Measurements from ENCODE around the gene DDX28.
"Not testable (repeated sequence)": the region's sequence is repeated elsewhere in the genome, so short reads cannot be mapped to it uniquely, and the experiment has no call there.

The DDX28 gene

GRCh38 chr16:68037841-68038597, 15.0 kb upstream of the DDX28 start:
- DNase-seq, result no peak

GRCh38 chr16:68035227-68035626, 12.2 kb upstream of the DDX28 start:
- no peak for DNase-seq

- no peak for DNase-seq
Measured at GRCh38 chr16:68033101-68033500, 10.1 kb upstream of the DDX28 start.

GRCh38 chr16:68031951-68032350, 8.9 kb upstream of the DDX28 start:
- no peak for DNase-seq

GRCh38 chr16:68030108-68030507, 7.1 kb upstream of the DDX28 start:
- DNase-seq, result not testable (repeated sequence)

- DNase-seq, result no peak
Measured at GRCh38 chr16:68028996-68029395, 6.0 kb upstream of the DDX28 start.

- DNase-seq, result no peak
Measured at GRCh38 chr16:68022278-68022727, 729 bp downstream of the DDX28 start.

GRCh38 chr16:68021490-68021889, 1.5 kb downstream of the DDX28 start:
- no peak for DNase-seq

- DNase-seq, result no peak
Measured at GRCh38 chr16:68019167-68019680, 3.8 kb downstream of the DDX28 start.

- no peak for DNase-seq
Measured at GRCh38 chr16:68015681-68016080, 7.4 kb downstream of the DDX28 start, which contains the start of gene DPEP2NB. DPEP2NB (minus strand) TSS chr16:68015911; CDS start chr16:68015770, 141 bp downstream.

- DNase-seq, result no peak
Measured at GRCh38 chr16:68013440-68013839, 9.6 kb downstream of the DDX28 start.

GRCh38 chr16:68009872-68010271, 13.2 kb downstream of the DDX28 start:
- DNase-seq, result not testable (repeated sequence)

GRCh38 chr16:68009157-68009735, 13.8 kb downstream of the DDX28 start:
- DNase-seq, result no peak

GRCh38 chr16:68005786-68006286, 17.2 kb downstream of the DDX28 start:
- peak; percentile 70 for DNase-seq

GRCh38 chr16:68005211-68005610, 17.8 kb downstream of the DDX28 start:
- no peak for DNase-seq

- no peak for DNase-seq
Measured at GRCh38 chr16:68003031-68003430, 20.0 kb downstream of the DDX28 start.

GRCh38 chr16:68000450-68000849, 22.6 kb downstream of the DDX28 start:
- DNase-seq, result no peak

- no peak for DNase-seq
Measured at GRCh38 chr16:67999985-68000384, 23.0 kb downstream of the DDX28 start.

- peak; percentile 62 for DNase-seq
Measured at GRCh38 chr16:67998779-67999688, 24.0 kb downstream of the DDX28 start, which contains the start of gene DPEP2. DPEP2 (minus strand) TSS chr16:67999484; CDS start chr16:67993212, 6,272 bp downstream.

GRCh38 chr16:67998231-67998778, 24.7 kb downstream of the DDX28 start:
- DNase-seq, result not testable (repeated sequence)

GRCh38 chr16:67996666-67997065, 26.4 kb downstream of the DDX28 start:
- no peak for DNase-seq

GRCh38 chr16:67995423-67995822, 27.6 kb downstream of the DDX28 start:
- peak; percentile 40 for DNase-seq
